Upper lobe of left lung (tissue), 6 donors: Measurements from ENCODE around the gene AHRR. TPM values are rescaled to one million over a fixed set of nuclear protein-coding genes. Genes with fewer than 3 reads are reported as not detected.

Source experiments
- ATAC-seq, 2 donors: fragments of 200-7000 bp; cut with Tn5 transposase; one replicate each; pipeline ENCODE4 v1.9.1; 2022; ENCODE audit warnings: mild to moderate bottlenecking in 2 of 2, moderate library complexity in 2 of 2; ENCODE audit not compliant: low FRiP score in 2 of 2
- DNase-seq, 2 donors: peaks; one replicate each; pipeline ENCODE4 v3.0.0-alpha.2; 2019 to 2020
- H3K27ac ChIP-seq, 4 donors: fragments of 200-600 bp; sonication (generic); one replicate each; pipeline ENCODE4 v1.5.1; 2016 to 2019
- H3K27me3 ChIP-seq, 4 donors: fragments of 200-600 bp; sonication (generic); one replicate each; pipeline ENCODE4 v1.5.1; 2017 to 2019
- H3K36me3 ChIP-seq, 4 donors: fragments of 200-600 bp; sonication (generic); one replicate each; pipeline ENCODE4 v1.5.1; 2016 to 2019
- H3K4me1 ChIP-seq, 4 donors: fragments of 200-600 bp; sonication (generic); one replicate each; pipeline ENCODE4 v1.5.1; 2018 to 2019
- H3K4me3 ChIP-seq, 4 donors: fragments of 200-600 bp; sonication (generic); one replicate each; pipeline ENCODE4 v1.5.1; 2017 to 2019; ENCODE audit warnings: mild to moderate bottlenecking in 2 of 4, moderate library complexity in 1 of 4
- H3K9me3 ChIP-seq, 4 donors: fragments of 200-600 bp; sonication (generic); one replicate each; pipeline ENCODE4 v1.5.1; 2018 to 2019
- EP300 ChIP-seq, 4 donors: sonication (generic); formaldehyde crosslinking; IDR thresholded peaks; one replicate each; pipeline ENCODE4 v1.5.1; 2017; ENCODE audit warnings: antibody characterized with exemption in 4 of 4, control low read depth in 2 of 4
- POLR2A ChIP-seq, 4 donors: fragments of 450-650 bp; IDR thresholded peaks; one replicate each; pipeline ENCODE4 v1.5.1; 2016 to 2017; ENCODE audit warnings: antibody characterized with exemption in 4 of 4, mild to moderate bottlenecking in 2 of 4
- POLR2AphosphoS5 ChIP-seq, 2 donors: sonication (generic); formaldehyde crosslinking; IDR thresholded peaks; one replicate each; pipeline ENCODE4 v1.5.1; 2017; ENCODE audit warnings: antibody characterized with exemption in 2 of 2
- WGBS, 2 donors: methylation state at CpG; one replicate each; pipeline ENCODE4 v1.1.5; 2017 to 2018; 5-methylcytosine and 5-hydroxymethylcytosine counted together
- total RNA-seq, 6 donors: library from RNA; depleted of rRNA in 4 of 6; stranded (reverse); fragments of >200 nt in 4 of 6; gene quantifications; one replicate each; pipeline versions ENCODE4 v1.1.0 to v1.2.1, GENCODE V29; 2016 to 2021
- TF ChIP-seq, protein P1 (sequence below), 6 experiments: fragments of 450-650 bp in 4 of 6; fragments of 200-600 bp in 2 of 6; sonication (generic) in 2 of 6; IDR thresholded peaks; one replicate each; pipeline ENCODE4 v1.5.1; 2016 to 2019; ENCODE audit warnings: antibody characterized with exemption in 6 of 6
- donor health status: DM: no; HTN: no; CAD: no; lungs with moderate emphysema.
- donor health status: DM: no; HTN: yes; CAD: no; lungs with severe emphysema.

Gene AHRR
- total RNA-seq, 6 donors from 2014 or later, result 1.3 to 8.6 (median 4.4) TPM

- no peak for DNase-seq
- no peak overlapping the region for H3K27ac ChIP-seq
- WGBS, 2 donors, result 88 to 98% methylated on average over 5 of the region's 5 CpGs
- no peak for ATAC-seq
- TF ChIP-seq POLR2AphosphoS5 (IDR thresholded peaks at IDR 0.05) (no peak), POLR2A (IDR thresholded peaks at IDR 0.05) (no peak), EP300 (IDR thresholded peaks at IDR 0.05) (no peak)
- TF ChIP-seq, protein P1, sequence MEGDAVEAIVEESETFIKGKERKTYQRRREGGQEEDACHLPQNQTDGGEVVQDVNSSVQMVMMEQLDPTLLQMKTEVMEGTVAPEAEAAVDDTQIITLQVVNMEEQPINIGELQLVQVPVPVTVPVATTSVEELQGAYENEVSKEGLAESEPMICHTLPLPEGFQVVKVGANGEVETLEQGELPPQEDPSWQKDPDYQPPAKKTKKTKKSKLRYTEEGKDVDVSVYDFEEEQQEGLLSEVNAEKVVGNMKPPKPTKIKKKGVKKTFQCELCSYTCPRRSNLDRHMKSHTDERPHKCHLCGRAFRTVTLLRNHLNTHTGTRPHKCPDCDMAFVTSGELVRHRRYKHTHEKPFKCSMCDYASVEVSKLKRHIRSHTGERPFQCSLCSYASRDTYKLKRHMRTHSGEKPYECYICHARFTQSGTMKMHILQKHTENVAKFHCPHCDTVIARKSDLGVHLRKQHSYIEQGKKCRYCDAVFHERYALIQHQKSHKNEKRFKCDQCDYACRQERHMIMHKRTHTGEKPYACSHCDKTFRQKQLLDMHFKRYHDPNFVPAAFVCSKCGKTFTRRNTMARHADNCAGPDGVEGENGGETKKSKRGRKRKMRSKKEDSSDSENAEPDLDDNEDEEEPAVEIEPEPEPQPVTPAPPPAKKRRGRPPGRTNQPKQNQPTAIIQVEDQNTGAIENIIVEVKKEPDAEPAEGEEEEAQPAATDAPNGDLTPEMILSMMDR (IDR thresholded peaks at IDR 0.05), result no peak
- H3K27me3 ChIP-seq, result no peaks in the 10 kb centered on the region
- peaks cover 43 to 100% (median 73%) of the 10 kb centered on the region in 4 donors for H3K36me3 ChIP-seq
- H3K4me3 ChIP-seq, result no peak overlapping the region
- peaks cover 4 to 10% (median 8%) of the 10 kb centered on the region in 4 donors for H3K9me3 ChIP-seq
- H3K4me1 ChIP-seq, result peaks cover 0 to 8% (median 0%) of the 10 kb centered on the region in 4 donors
These were observed 130.3 kb downstream of the AHRR start for GRCh38 chr5:451587-452458.

DNA sequence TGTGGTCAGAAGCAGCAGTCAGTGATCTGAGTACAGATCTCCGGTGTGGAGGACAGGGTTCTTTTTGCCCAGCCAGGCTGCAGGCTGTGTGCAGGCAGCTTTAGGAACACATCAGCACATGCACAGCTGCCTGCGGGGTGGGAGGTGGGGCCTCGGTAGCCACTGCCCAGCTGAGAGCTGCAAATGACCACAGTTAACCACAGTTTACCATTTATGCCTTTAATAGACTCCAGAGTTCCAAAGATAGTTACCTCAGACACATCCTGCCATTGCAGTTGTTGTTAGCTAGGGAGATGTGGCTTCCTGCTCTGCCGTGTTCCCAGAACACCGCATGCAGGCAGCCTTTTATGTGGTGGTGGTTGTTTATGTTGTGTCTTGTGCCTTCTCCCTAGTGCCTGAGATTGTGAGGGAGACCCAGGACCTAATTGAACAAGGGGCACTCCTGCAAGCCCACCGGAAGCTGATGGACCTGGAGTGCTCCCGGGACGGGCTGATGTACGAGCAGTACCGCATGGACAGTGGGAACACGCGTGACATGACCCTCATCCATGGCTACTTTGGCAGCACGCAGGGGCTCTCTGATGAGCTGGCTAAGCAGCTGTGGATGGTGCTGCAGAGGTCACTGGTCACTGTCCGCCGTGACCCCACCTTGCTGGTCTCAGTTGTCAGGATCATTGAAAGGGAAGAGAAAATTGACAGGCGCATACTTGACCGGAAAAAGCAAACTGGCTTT is 131.6 kb downstream of the AHRR start:
- 96 to 99% methylated on average over 13 to 17 of the region's 17 CpGs for WGBS, 2 donors
- H3K36me3 ChIP-seq, result peaks cover 39 to 100% (median 74%) of the 10 kb centered on the region in 4 donors
- H3K4me3 ChIP-seq, result no peak overlapping the region
- TF ChIP-seq EP300 (IDR thresholded peaks at IDR 0.05) (no peak), POLR2AphosphoS5 (IDR thresholded peaks at IDR 0.05) (no peak), POLR2A (IDR thresholded peaks at IDR 0.05) (no peak)
- TF ChIP-seq, protein P1 (IDR thresholded peaks at IDR 0.05), result no peak
- peaks cover 0 to 7% (median 0%) of the 10 kb centered on the region in 4 donors for H3K4me1 ChIP-seq
- H3K27ac ChIP-seq, result no peak overlapping the region
- peak in 1 of 2 donors; percentile 19 for DNase-seq
- no peak for ATAC-seq
- peaks cover 4 to 10% (median 8%) of the 10 kb centered on the region in 4 donors for H3K9me3 ChIP-seq
- no peaks in the 10 kb centered on the region for H3K27me3 ChIP-seq

GRCh38 chr5:453725-454481 is 132.4 kb downstream of the AHRR start:
- Histone ChIP-seq H3K36me3 (peaks cover 36 to 100% (median 74%) of the 10 kb centered on the region in 4 donors), H3K27me3 (no peaks in the 10 kb centered on the region), H3K4me1 (peaks cover 0 to 4% (median 0%) of the 10 kb centered on the region in 4 donors), H3K27ac (no peak overlapping the region), H3K9me3 (peaks cover 4 to 10% (median 8%) of the 10 kb centered on the region in 4 donors), H3K4me3 (no peak overlapping the region)
- TF ChIP-seq POLR2A (IDR thresholded peaks at IDR 0.05) (no peak), EP300 (IDR thresholded peaks at IDR 0.05) (no peak), POLR2AphosphoS5 (IDR thresholded peaks at IDR 0.05) (no peak)
- TF ChIP-seq, protein P1 (IDR thresholded peaks at IDR 0.05), result no peak
- DNase-seq, result peak in 1 of 2 donors; percentile 17
- no peak for ATAC-seq
- 87 to 98% methylated on average over 14 to 16 of the region's 16 CpGs for WGBS, 2 donors

GRCh38 chr5:454936-455335 is 133.4 kb downstream of the AHRR start:
- peaks cover 4 to 10% (median 8%) of the 10 kb centered on the region in 4 donors for H3K9me3 ChIP-seq
- DNase-seq (peak; percentile 14 to 58), ATAC-seq (no peak)
- peaks cover 30 to 100% (median 73%) of the 10 kb centered on the region in 4 donors for H3K36me3 ChIP-seq
- no peak overlapping the region for H3K4me3 ChIP-seq
- H3K27ac ChIP-seq, result no peak overlapping the region
- 87 to 93% methylated on average over 5 to 11 of the region's 11 CpGs for WGBS, 2 donors
- TF ChIP-seq POLR2A (IDR thresholded peaks at IDR 0.05) (no peak), POLR2AphosphoS5 (IDR thresholded peaks at IDR 0.05) (no peak), EP300 (IDR thresholded peaks at IDR 0.05) (no peak)
- TF ChIP-seq, protein P1 (IDR thresholded peaks at IDR 0.05), result no peak
- no peaks in the 10 kb centered on the region for H3K27me3 ChIP-seq
- peaks cover 0 to 4% (median 0%) of the 10 kb centered on the region in 4 donors for H3K4me1 ChIP-seq
